Measurements from ENCODE around the gene SIN3B. TPM values are rescaled to one million over a fixed set of nuclear protein-coding genes. Genes with fewer than 3 reads are reported as not detected.
"Not testable (repeated sequence)": the region's sequence is repeated elsewhere in the genome, so short reads cannot be mapped to it uniquely, and the experiment has no call there.

SIN3B gene
- polyA plus RNA-seq, 1 donor: 37.4 TPM

GRCh38 chr19:16868423-16869130, 39.4 kb downstream of the SIN3B start:
- DNase-seq (ENCODE audit: low read depth): no peak

DNA sequence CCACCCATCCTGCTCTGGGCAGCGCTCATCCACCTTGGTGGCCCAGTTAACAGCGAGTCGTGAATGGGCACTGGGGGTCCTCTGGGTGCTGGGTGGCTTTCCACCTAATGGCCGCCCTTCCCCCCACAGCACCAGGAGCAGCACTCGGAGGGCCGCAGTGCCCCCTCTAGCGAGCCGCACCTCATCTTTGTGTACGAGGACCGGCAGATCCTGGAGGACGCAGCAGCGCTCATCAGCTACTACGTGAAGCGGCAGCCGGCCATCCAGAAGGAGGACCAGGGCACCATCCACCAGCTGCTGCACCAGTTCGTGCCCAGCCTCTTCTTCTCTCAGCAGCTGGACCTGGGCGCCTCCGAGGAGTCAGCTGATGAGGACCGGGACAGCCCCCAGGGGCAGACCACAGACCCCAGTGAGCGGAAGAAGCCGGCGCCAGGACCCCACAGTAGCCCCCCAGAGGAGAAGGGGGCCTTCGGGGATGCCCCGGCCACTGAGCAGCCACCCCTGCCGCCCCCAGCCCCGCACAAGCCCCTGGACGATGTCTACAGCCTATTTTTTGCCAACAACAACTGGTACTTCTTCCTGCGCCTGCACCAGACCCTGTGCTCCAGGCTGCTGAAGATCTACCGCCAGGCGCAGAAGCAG, 40.3 kb downstream of the SIN3B start:
- DNase-seq (ENCODE audit: low read depth): no peak

GRCh38 chr19:16871871-16872270, 42.7 kb downstream of the SIN3B start:
- no peak for DNase-seq (ENCODE audit: low read depth)

GRCh38 chr19:16872728-16873127, 43.5 kb downstream of the SIN3B start:
- no peak for DNase-seq (ENCODE audit: low read depth)

DNA sequence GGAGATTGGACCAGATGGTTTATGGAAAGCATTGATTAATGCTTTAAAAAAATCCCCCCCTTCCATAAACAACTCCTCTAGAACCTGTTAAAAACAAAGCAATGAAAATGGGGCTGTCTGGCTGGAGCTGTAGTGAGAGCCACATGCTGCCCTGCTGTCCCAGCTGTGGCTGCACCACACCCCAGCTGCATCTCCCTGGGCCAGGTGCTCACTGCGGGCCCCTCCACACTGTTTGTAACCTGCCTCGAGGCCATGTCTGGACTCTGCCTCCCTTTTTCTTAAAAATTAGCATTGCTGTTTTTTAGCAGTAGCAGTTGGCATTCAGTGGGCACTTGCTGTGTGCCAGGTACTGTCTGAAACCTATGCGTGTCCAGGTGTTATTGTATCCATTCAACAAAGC, 44.4 kb downstream of the SIN3B start:
- DNase-seq (ENCODE audit: low read depth): no peak

- DNase-seq (ENCODE audit: low read depth): no peak
These were observed 45.2 kb downstream of the SIN3B start for GRCh38 chr19:16874250-16874977.

- DNase-seq (ENCODE audit: low read depth): not testable (repeated sequence)
These were observed 45.7 kb downstream of the SIN3B start for GRCh38 chr19:16874978-16875299.

DNA sequence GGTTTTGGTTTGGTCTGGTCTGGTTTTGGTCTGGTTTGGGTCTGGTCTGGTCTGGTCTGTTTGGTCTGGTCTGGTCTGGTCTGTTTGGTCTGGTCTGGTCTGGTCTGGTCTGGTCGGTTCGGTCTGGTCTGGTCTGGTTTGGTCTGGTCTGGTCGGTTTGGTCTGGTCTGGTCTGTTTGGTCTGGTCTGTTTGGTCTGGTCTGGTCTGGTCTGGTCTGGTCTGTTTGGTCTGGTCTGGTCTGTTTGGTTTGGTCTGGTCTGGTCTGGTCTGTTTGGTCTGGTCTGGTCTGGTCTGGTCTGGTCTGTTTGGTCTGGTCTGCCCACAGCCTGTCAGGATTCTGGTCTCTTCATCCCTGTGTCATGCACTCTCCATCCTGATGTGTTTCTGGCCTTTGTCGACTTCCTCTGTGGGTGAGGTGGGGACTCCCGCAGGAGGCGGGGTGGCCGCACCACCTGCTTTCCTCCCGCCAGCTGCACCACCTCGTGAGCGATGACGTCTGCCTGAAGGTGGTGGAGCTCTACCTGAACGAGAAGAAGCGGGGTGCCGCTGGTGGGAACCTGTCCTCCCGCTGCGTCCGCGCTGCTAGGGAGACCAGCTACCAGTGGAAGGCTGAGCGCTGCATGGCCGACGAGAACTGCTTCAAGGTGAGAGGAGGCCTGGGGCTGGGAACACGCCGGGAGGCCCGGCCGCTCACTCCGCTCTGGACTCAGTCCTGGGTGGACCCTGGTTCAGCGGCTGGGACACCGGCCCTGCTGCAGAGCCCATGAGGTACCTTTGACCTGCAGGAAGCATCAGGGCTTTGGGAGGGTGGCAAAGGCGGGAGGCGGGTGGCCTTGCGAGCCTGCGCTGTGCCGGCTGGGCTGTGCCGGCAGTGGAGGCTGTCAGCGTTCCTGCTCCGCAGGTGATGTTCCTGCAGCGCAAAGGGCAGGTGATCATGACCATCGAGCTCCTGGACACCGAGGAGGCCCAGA, 46.7 kb downstream of the SIN3B start:
- DNase-seq (ENCODE audit: low read depth): no peak

GRCh38 chr19:16876904-16877361, 47.7 kb downstream of the SIN3B start:
- no peak for DNase-seq (ENCODE audit: low read depth)

GRCh38 chr19:16877581-16877980, 48.4 kb downstream of the SIN3B start:
- DNase-seq (ENCODE audit: low read depth): no peak

GRCh38 chr19:16878181-16878965, 49.2 kb downstream of the SIN3B start:
- DNase-seq (ENCODE audit: low read depth): no peak

DNA sequence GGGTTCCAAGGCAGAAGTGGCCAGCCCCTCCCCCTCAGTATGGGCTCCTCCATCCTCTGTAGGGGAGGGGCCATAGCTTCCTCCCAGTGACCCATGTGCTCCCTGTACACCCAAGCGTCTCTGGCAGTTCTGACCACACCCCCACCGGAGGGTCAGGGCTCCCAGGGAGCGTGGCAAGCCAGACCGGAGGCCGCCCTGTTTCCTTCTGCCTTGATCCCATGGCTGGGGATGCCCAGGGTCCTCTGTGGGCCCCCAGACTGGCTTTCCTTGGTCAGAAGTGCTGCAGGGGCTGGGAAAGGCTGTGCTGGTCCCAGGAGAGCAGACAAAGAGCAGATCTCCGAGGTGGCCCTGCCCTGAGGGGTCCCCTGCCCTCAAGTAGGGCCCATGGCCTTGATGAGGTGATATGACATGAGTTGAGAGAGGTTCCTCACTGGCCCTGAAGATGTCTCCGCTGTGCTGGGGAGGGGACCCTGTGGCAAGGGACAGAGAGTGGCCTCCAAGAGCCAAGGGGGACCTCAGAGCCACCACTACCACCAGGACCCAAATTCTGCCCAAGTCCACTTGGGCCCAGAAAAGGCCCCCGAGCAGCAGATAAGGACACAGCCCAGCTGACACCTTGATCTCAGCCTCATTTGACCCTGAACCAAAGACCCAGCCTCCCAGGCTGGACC, 51.8 kb downstream of the SIN3B start:
- no peak for DNase-seq (ENCODE audit: low read depth)

DNA sequence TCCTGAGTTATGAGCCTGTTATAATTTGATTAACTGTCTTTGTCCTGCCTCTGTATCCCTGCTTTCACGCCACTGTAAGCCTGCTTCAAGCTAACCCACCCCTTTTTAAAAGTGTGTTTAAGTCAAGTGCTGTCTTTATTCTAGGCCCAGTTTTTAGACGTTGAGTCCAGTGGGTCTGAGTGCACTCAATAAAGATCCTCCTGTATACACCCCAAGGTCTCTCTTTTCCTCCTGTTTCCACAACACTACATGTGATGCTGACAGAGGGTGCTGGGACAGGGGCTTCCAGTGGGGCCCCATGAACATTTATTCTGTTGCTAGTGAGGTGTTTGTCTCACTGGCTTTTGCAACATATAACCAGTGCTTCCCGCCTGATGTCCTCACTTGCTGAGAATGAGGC, 52.9 kb downstream of the SIN3B start:
- no peak for DNase-seq (ENCODE audit: low read depth)

DNA sequence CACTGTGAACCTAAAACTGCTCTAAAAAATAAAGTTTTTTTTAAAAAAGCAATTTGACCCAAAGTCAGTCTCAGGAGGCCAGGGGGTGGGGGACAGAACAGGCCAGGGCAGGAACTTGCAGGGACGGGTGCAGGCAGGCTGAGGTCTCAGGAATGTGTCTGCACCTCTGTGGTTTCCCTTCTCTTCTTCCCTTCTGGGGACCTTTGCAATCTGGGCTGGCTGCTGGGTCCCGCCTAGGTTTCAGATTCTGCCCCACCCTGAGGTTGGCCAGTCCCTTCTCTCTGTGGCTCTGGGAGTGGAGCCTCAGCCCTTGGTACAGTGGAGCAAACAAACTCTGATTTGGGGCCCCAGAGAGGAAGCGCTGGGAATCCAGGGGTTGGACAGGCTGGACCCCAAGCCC, 54.3 kb downstream of the SIN3B start:
- DNase-seq (ENCODE audit: low read depth): no peak

DNA sequence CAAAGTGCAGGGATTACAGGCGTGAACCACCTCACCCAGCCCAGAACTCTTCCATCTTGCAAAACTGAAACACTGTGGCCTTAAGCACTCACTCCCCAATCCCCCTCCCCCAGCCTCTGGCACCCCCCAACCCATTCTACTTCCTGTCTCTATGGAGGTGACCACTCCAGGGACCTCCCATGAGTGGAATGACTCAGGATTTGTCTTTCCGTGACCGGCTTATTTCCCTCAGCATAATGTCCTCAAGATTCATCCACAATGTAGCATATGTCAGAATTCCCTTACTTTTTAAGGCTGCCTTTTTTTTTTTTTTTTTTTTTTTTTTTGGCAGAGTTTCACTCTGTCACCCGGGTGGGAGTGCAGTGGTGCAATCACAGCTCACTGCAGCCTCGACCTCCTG, 56.0 kb downstream of the SIN3B start:
- no peak for DNase-seq (ENCODE audit: low read depth)

GRCh38 chr19:16886305-16886880, 57.2 kb downstream of the SIN3B start:
- DNase-seq (ENCODE audit: low read depth): no peak

DNA sequence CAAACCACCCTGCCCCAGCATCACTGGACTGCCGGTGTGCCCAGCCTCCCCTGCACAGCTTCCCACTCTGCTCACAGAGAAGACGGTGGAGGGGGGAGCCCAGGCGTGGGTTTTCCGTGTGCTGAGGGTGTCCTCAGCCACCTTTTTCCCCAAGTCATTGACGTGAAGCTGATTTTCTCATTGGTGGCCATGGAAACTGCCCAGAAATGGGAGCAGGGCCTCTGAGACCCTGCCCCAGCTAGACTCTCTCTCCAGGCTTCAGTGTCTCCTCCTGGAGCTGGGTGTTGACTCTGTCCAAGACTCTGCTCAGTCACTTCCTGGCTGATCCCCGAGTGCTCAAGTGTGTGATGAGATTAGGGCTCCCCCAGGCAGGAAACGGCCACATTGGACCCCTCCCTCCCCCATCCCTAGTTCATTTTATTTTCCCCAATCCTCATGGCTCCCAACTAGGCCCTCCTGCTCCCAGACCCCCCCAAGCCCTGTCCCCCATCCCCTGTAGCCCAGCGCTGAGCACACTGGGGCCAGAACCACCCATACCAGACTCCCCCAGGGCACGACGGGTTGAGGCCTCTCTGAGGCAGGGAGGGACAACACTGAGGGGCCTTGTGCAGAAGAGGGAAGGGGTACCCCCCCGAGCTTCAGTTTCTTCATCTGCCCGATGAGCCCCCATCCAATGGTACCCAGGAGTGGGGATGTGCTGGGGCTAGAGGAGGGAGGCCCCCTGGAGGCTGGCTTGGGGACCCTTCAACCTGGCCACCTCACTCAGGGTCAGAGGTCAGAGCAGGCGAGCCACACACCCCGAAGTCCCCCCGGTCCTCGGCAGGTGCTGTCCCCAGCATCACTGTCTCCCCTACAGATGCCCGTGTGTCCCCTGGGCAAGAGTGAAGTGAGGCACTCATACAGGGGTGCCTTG, 58.4 kb downstream of the SIN3B start:
- DNase-seq (ENCODE audit: low read depth): no peak

- no peak for DNase-seq (ENCODE audit: low read depth)
These were observed 59.6 kb downstream of the SIN3B start, which contains the start of gene F2RL3 for GRCh38 chr19:16888629-16889365. Gene F2RL3 (plus strand): TSS chr19:16888999. CDS start chr19:16889190, 191 bp downstream.

Measured in forelimb muscle (tissue), 1 donor.